K562 (cell line): Measurements from ENCODE around the gene TRIM40. TPM values are rescaled to one million over a fixed set of nuclear protein-coding genes. Genes with fewer than 3 reads are reported as not detected.

Experiments
- ATAC-seq: fragments of 200-7000 bp; cut with Tn5 transposase; 3 replicates; pipeline ENCODE4 v1.9.1; 2020; ENCODE audit warnings: moderate library complexity
- BruUV-seq: library from RNA; stranded (reverse); fragments of 400-500 nt; replicated peaks from 2 replicates; lab custom pipeline; 2021; lab: Mats Ljungman, UMichigan
- CTCF ChIA-PET: fragments of 300-600 bp; formaldehyde crosslinking; extraction: SDS; loops from one replicate; lab custom pipeline; 2021; ENCODE audit warnings: low intra/inter-chr PET ratio; lab: Yijun Ruan, JAX
- POLR2A ChIA-PET: fragments of 300-600, 350-650 bp; sonication (Branson Sonifier 250); formaldehyde crosslinking; extraction: SDS; loops from one replicate; lab custom pipeline; 2021; ENCODE audit warnings: antibody characterized with exemption, inconsistent platforms; lab: Yijun Ruan, JAX
- DNase-seq, 4 experiments: peaks; one replicate each; pipeline versions ENCODE4 v3.0.0 to v3.0.0-alpha.2; 2011 to 2018; ENCODE audit warnings: low spot score in 3 of 4, mixed read lengths in 3 of 4; ENCODE audit errors: extremely low read depth in 1 of 4
- FAIRE-seq: peaks from 2 replicates; lab custom pipeline; 2011; peaks lifted over from hg19 to GRCh38; lab: Jason Lieb, UNC
- H2AFZ ChIP-seq: 2 replicates; pipeline ENCODE4 v1.6.0; 2011; ENCODE audit warnings: low read depth, low read length, control low read depth, inconsistent platforms
- H3K27ac ChIP-seq: fragments of 200-600 bp; 3 replicates; pipeline ENCODE4 v1.8.0; 2011; ENCODE audit warnings: low read depth, mild to moderate bottlenecking, control low read depth, inconsistent platforms, low read length, moderate library complexity, mixed read lengths; ENCODE audit errors: extremely low read depth
- H3K27me3 ChIP-seq, 2 experiments: fragments of 300-600 bp in 1 of 2; 2 replicates in 1 of 2; 3 replicates in 1 of 2; pipeline versions ENCODE4 v1.6.0 to v1.8.0; 2011; ENCODE audit warnings: inconsistent platforms in 2 of 2, low read length in 2 of 2, mild to moderate bottlenecking in 1 of 2, mixed read lengths in 1 of 2, moderate library complexity in 1 of 2; ENCODE audit not compliant: control insufficient read depth in 2 of 2, insufficient read depth in 2 of 2
- H3K36me3 ChIP-seq: fragments of 300-600 bp; 3 replicates; pipeline ENCODE4 v1.8.0; 2011; ENCODE audit warnings: mild to moderate bottlenecking, low read length, inconsistent platforms; ENCODE audit not compliant: control insufficient read depth, insufficient read depth
- H3K4me1 ChIP-seq, 2 experiments: fragments of 200-600 bp in 1 of 2; replicated peaks in 1 of 2; 2 replicates in 1 of 2; 3 replicates in 1 of 2; pipeline versions ENCODE4 v1.5.1 to v1.8.0; 2011; ENCODE audit warnings: inconsistent platforms in 2 of 2, low read length in 2 of 2, mild to moderate bottlenecking in 1 of 2, mixed read lengths in 1 of 2, moderate library complexity in 1 of 2; ENCODE audit not compliant: control insufficient read depth in 2 of 2, insufficient read depth in 2 of 2
- H3K4me2 ChIP-seq: 2 replicates; pipeline ENCODE4 v1.6.1; 2011; ENCODE audit warnings: low read length, control low read depth, inconsistent platforms, mixed read lengths; ENCODE audit not compliant: insufficient read depth
- H3K4me3 ChIP-seq: fragments of 200-600 bp; sonication (generic), shearing (Covaris generic); 2 replicates; pipeline ENCODE4 v1.5.1; 2016; ENCODE audit warnings: control low read depth, inconsistent platforms
- H3K79me2 ChIP-seq: fragments of 200-600 bp; 3 replicates; pipeline ENCODE4 v1.8.0; 2011; ENCODE audit warnings: low read length, inconsistent platforms; ENCODE audit not compliant: control insufficient read depth, insufficient read depth
- H3K9ac ChIP-seq, 2 experiments: 2 replicates each; pipeline versions ENCODE4 v1.6.0 to v1.6.1; 2011; ENCODE audit warnings: low read depth in 2 of 2, low read length in 2 of 2, control low read depth in 1 of 2, inconsistent platforms in 1 of 2, mild to moderate bottlenecking in 1 of 2, mixed read lengths in 1 of 2; ENCODE audit not compliant: insufficient read depth in 1 of 2
- H3K9me1 ChIP-seq: one replicate; pipeline ENCODE4 v1.6.0; 2011; ENCODE audit warnings: inconsistent platforms, mild to moderate bottlenecking, low read length, moderate library complexity; ENCODE audit not compliant: control insufficient read depth, insufficient read depth
- H3K9me3 ChIP-seq: replicated peaks from 2 replicates; pipeline ENCODE4 v1.5.1; 2011; ENCODE audit warnings: low read depth, low read length, inconsistent platforms; ENCODE audit not compliant: control insufficient read depth, insufficient read depth
- H4K20me1 ChIP-seq: replicated peaks from 2 replicates; pipeline ENCODE4 v1.6.1; 2011; ENCODE audit warnings: low read length, inconsistent platforms, mixed read lengths; ENCODE audit not compliant: control insufficient read depth, insufficient read depth
- CBX3 ChIP-seq, 2 experiments: IDR thresholded peaks; 1 replicate in 1 of 2; 2 replicates in 1 of 2; pipeline ENCODE4 v1.6.1; 2012; ENCODE audit warnings: inconsistent platforms in 2 of 2, low read length in 2 of 2, borderline replicate concordance in 1 of 2, control low read depth in 1 of 2
- LEF1 ChIP-seq: fragments of 450-650 bp; IDR thresholded peaks from 2 replicates; pipeline ENCODE4 v1.6.1; 2016; ENCODE audit warnings: mild to moderate bottlenecking
- SPI1 ChIP-seq: IDR thresholded peaks from 2 replicates; pipeline ENCODE4 v1.6.1; 2011; ENCODE audit warnings: low read depth, low read length, control low read depth, borderline replicate concordance
- ZNF146 ChIP-seq: IDR thresholded peaks from one replicate; pipeline ENCODE4 v1.6.1; 2018; ENCODE audit warnings: missing compliant biosample characterization; ENCODE audit not compliant: unreplicated experiment
- ZNF431 ChIP-seq: sonication (generic); formaldehyde crosslinking; IDR thresholded peaks from 2 replicates; pipeline ENCODE4 v1.8.0; 2022; ENCODE audit warnings: mild to moderate bottlenecking, missing genetic modification reagents
- WGBS: fragments of 100-300 bp; shearing (Covaris generic); methylation state at CpG from one replicate; pipeline ENCODE4 v1.1.6; 2016; ENCODE audit warnings: low coverage, mixed read lengths; ENCODE audit not compliant: insufficient coverage; ENCODE audit errors: missing lambda C conversion rate; 5-methylcytosine and 5-hydroxymethylcytosine counted together
- in situ Hi-C: fragments of 300-500 bp; cut with MboI; formaldehyde crosslinking; loops from 4 replicates; pipeline ENCODE4 v1.15.0; 2018; ENCODE audit warnings: inconsistent platforms, mixed read lengths
- intact Hi-C: fragments of 100-400 bp; cut with micrococcal nuclease; formaldehyde crosslinking; loops from 2 replicates; pipeline ENCODE4 v1.14.2; 2022
- polyA plus RNA-seq, 8 experiments: library from polyadenylated mRNA; depleted of rRNA in 4 of 8; stranded (reverse) in 5 of 8; unstranded in 3 of 8; fragments of >200 nt; fragmentation: Nextera tagmentation in 2 of 8; fragmentation: Illumina TruSeq in 1 of 8; extraction: Ambion mirVana in 2 of 8; extraction: Trizol in 1 of 8; gene quantifications; 2 replicates each; pipeline versions ENCODE4 v1.2.1 to v1.2.3, GENCODE V29; 2011 to 2014; ENCODE audit warnings: inconsistent platforms in 1 of 8, missing spikeins in 1 of 8
- total RNA-seq, 7 experiments: library from RNA; depleted of rRNA in 6 of 7; stranded (reverse); fragments of >200 nt in 6 of 7; fragmentation: Illumina TruSeq in 2 of 7; extraction: Trizol in 2 of 7; gene quantifications; 2 replicates each; pipeline versions ENCODE4 v1.2.1 to v1.2.3, GENCODE V29; 2011 to 2021; ENCODE audit warnings: low replicate concordance in 1 of 7
- TF ChIP-seq, protein P1 (sequence below): sonication (generic); formaldehyde crosslinking; IDR thresholded peaks from 2 replicates; pipeline ENCODE4 v1.8.1; 2023; ENCODE audit warnings: mild to moderate bottlenecking, missing genetic modification reagents
- TF ChIP-seq, protein P2 (sequence below): fragments of 450-650 bp; IDR thresholded peaks from 2 replicates; pipeline ENCODE4 v1.6.1; 2014; ENCODE audit warnings: low read depth, mild to moderate bottlenecking, moderate library complexity, borderline replicate concordance
- TF ChIP-seq, protein P3 (sequence below): sonication (generic); formaldehyde crosslinking; IDR thresholded peaks from 2 replicates; pipeline ENCODE4 v1.8.0; 2022; ENCODE audit warnings: mild to moderate bottlenecking, missing genetic modification reagents
- TF ChIP-seq, protein P4 (sequence below), 2 experiments: fragments of 200-800 bp in 1 of 2; sonication (Bioruptor generic) in 1 of 2; sonication (generic) in 1 of 2; formaldehyde crosslinking in 1 of 2; IDR thresholded peaks in 1 of 2; conservative IDR thresholded peaks in 1 of 2; 2 replicates each; pipeline versions ENCODE4 v1.5.0 to v1.6.1; 2016 to 2020; ENCODE audit warnings: missing compliant biosample characterization in 1 of 2, missing genetic modification characterization in 1 of 2, missing genetic modification reagents in 1 of 2

TRIM40 gene
- total and polyA plus RNA-seq, 9 of the 15 experiments (the other 6 are each of a cell fraction or from before 2014, with no cell fraction given), result 0.04 to 0.08 TPM; not detected in 7

DNA sequence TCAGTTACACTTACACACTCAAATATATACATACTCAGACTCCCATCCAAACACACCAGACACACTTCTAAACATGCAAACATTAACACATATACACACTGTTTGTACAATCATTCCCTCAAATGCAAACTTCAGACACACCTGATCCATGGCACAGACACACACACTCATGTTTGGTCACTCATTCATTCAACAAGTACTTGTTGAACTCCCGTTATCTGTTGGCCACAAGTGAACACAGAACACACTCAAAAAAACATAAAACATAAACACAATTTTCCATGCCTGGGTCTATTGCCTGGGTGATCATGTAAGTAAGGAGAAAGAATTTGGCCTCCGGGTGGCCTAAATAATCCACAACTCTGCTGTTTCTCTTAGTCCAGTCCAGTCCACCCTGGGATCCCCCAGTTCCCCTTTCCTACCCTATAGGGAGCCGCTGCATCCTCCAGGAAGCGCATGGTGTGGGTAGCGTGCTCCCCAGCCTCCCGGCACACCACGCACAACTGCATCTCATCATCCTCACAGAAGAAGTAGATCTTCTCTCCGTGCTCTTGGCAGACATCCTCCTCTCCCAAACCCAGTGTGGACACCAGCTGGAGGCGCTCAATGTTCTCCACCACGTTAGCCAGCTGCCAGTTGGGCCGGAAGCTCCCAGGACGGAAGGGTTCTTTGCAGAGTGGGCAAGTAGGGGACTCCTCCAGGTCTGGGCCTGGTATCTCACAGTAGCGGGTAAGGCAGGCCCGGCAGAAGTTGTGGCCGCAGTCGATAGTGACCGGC, 24.3 kb downstream of the TRIM40 start:
- Histone ChIP-seq H2AFZ (peak overlapping the region; percentile 46; the same call in 1 of the 2 replicates), H3K9me1 (no peaks in the 10 kb centered on the region), H3K4me1 (peaks cover 13 to 14% of the 10 kb centered on the region in 2 experiments; a peak in 4 of 5 replicates), H3K9me3 (no peaks in the 10 kb centered on the region), H3K36me3 (no peaks in the 10 kb centered on the region), H3K27ac (no peak overlapping the region), H4K20me1 (no peaks in the 10 kb centered on the region), H3K4me3 (no peak overlapping the region), H3K27me3 (peaks cover 2 to 32% of the 10 kb centered on the region in 2 experiments; a peak in 3 of 5 replicates), H3K4me2 (no peak overlapping the region; the same call in 1 of the 2 replicates), H3K9ac (no peak overlapping the region), H3K79me2 (no peaks in the 10 kb centered on the region)
- ATAC-seq, result no peak
- no peak for DNase-seq
- ChIA-PET CTCF (no interaction called here), POLR2A (no interaction called here)
- in situ Hi-C loops (no loop called here), intact Hi-C loops (no loop called here)
- BruUV-seq, result no TSS peak
- 16% methylated on average over 17 of the region's 17 CpGs for WGBS
- TF ChIP-seq CBX3 (IDR thresholded peaks at IDR 0.05; ENCODE audit: borderline replicate concordance in 1 of 2, low read length in 2 of 2), result no peak
- no peak for TF ChIP-seq ZNF431 (CRISPR knock-in tag)
- TF ChIP-seq, protein P1, sequence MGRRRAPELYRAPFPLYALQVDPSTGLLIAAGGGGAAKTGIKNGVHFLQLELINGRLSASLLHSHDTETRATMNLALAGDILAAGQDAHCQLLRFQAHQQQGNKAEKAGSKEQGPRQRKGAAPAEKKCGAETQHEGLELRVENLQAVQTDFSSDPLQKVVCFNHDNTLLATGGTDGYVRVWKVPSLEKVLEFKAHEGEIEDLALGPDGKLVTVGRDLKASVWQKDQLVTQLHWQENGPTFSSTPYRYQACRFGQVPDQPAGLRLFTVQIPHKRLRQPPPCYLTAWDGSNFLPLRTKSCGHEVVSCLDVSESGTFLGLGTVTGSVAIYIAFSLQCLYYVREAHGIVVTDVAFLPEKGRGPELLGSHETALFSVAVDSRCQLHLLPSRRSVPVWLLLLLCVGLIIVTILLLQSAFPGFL (CRISPR knock-in tag), result no peak
- TF ChIP-seq, protein P2, sequence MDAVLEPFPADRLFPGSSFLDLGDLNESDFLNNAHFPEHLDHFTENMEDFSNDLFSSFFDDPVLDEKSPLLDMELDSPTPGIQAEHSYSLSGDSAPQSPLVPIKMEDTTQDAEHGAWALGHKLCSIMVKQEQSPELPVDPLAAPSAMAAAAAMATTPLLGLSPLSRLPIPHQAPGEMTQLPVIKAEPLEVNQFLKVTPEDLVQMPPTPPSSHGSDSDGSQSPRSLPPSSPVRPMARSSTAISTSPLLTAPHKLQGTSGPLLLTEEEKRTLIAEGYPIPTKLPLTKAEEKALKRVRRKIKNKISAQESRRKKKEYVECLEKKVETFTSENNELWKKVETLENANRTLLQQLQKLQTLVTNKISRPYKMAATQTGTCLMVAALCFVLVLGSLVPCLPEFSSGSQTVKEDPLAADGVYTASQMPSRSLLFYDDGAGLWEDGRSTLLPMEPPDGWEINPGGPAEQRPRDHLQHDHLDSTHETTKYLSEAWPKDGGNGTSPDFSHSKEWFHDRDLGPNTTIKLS, result no peak
- no peak for TF ChIP-seq ZNF146 (CRISPR knock-in tag)
- TF ChIP-seq LEF1, result no peak
- TF ChIP-seq, protein P3, sequence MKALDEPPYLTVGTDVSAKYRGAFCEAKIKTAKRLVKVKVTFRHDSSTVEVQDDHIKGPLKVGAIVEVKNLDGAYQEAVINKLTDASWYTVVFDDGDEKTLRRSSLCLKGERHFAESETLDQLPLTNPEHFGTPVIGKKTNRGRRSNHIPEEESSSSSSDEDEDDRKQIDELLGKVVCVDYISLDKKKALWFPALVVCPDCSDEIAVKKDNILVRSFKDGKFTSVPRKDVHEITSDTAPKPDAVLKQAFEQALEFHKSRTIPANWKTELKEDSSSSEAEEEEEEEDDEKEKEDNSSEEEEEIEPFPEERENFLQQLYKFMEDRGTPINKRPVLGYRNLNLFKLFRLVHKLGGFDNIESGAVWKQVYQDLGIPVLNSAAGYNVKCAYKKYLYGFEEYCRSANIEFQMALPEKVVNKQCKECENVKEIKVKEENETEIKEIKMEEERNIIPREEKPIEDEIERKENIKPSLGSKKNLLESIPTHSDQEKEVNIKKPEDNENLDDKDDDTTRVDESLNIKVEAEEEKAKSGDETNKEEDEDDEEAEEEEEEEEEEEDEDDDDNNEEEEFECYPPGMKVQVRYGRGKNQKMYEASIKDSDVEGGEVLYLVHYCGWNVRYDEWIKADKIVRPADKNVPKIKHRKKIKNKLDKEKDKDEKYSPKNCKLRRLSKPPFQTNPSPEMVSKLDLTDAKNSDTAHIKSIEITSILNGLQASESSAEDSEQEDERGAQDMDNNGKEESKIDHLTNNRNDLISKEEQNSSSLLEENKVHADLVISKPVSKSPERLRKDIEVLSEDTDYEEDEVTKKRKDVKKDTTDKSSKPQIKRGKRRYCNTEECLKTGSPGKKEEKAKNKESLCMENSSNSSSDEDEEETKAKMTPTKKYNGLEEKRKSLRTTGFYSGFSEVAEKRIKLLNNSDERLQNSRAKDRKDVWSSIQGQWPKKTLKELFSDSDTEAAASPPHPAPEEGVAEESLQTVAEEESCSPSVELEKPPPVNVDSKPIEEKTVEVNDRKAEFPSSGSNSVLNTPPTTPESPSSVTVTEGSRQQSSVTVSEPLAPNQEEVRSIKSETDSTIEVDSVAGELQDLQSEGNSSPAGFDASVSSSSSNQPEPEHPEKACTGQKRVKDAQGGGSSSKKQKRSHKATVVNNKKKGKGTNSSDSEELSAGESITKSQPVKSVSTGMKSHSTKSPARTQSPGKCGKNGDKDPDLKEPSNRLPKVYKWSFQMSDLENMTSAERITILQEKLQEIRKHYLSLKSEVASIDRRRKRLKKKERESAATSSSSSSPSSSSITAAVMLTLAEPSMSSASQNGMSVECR (CRISPR knock-in tag), result no peak
- peak; percentile 26; the same call in 1 of the 2 replicates for TF ChIP-seq SPI1
- TF ChIP-seq, protein P4, sequence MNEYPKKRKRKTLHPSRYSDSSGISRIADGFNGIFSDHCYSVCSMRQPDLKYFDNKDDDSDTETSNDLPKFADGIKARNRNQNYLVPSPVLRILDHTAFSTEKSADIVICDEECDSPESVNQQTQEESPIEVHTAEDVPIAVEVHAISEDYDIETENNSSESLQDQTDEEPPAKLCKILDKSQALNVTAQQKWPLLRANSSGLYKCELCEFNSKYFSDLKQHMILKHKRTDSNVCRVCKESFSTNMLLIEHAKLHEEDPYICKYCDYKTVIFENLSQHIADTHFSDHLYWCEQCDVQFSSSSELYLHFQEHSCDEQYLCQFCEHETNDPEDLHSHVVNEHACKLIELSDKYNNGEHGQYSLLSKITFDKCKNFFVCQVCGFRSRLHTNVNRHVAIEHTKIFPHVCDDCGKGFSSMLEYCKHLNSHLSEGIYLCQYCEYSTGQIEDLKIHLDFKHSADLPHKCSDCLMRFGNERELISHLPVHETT (CRISPR knock-in tag; conservative IDR thresholded peaks at IDR 0.05 in 1 of 2, IDR thresholded peaks at IDR 0.05 in 1 of 2), result no peak
- no peak for FAIRE-seq
